Liver (tissue), 3 donors: ENCODE measurements around the gene S1PR1.

ENCODE experiments used
- EGR1 ChIP-seq, 2 donors: IDR thresholded peaks; 2 replicates each; pipeline ENCODE4 v1.6.1; 2016 to 2018; ENCODE audit warnings: antibody characterized with exemption in 2 of 2, low read depth in 2 of 2
- FOXA2 ChIP-seq: IDR thresholded peaks from 2 replicates; pipeline ENCODE4 v1.6.1; 2016; ENCODE audit warnings: antibody characterized with exemption
- HNF4G ChIP-seq: IDR thresholded peaks from 2 replicates; pipeline ENCODE4 v1.6.1; 2016; ENCODE audit warnings: antibody characterized with exemption
- JUND ChIP-seq, 2 donors: IDR thresholded peaks; 2 replicates each; pipeline ENCODE4 v1.6.1; 2016; ENCODE audit warnings: antibody characterized with exemption in 2 of 2
- NR2F2 ChIP-seq: IDR thresholded peaks from 2 replicates; pipeline ENCODE4 v1.6.1; 2016; ENCODE audit warnings: antibody characterized with exemption
- RAD21 ChIP-seq, 2 donors: IDR thresholded peaks; 2 replicates each; pipeline ENCODE4 v1.6.1; 2016; ENCODE audit warnings: antibody characterized with exemption in 2 of 2, mild to moderate bottlenecking in 2 of 2
- SP1 ChIP-seq: IDR thresholded peaks from 2 replicates; pipeline ENCODE4 v1.6.1; 2018; ENCODE audit warnings: antibody characterized with exemption, mild to moderate bottlenecking
- TAF1 ChIP-seq: conservative IDR thresholded peaks from 2 replicates; pipeline ENCODE4 v1.6.1; 2016; ENCODE audit warnings: antibody characterized with exemption, mild to moderate bottlenecking
- YY1 ChIP-seq: IDR thresholded peaks from 2 replicates; pipeline ENCODE4 v1.6.1; 2016; ENCODE audit warnings: antibody characterized with exemption, mild to moderate bottlenecking
- TF ChIP-seq, protein P1 (sequence below): fragments of 150-350 bp; IDR thresholded peaks from 2 replicates; pipeline ENCODE4 v1.5.1; 2017; ENCODE audit warnings: improper control_type of control experiment, low read depth, low read length; ENCODE audit not compliant: missing input control
- TF ChIP-seq, protein P2 (sequence below): IDR thresholded peaks from 2 replicates; pipeline ENCODE4 v1.6.1; 2016; ENCODE audit warnings: antibody characterized with exemption
- TF ChIP-seq, protein P3 (sequence below): IDR thresholded peaks from 2 replicates; pipeline ENCODE4 v1.6.1; 2016; ENCODE audit warnings: antibody characterized with exemption, mild to moderate bottlenecking
- TF ChIP-seq, protein P4 (sequence below): IDR thresholded peaks from 2 replicates; pipeline ENCODE4 v1.6.1; 2016; ENCODE audit warnings: antibody characterized with exemption
- donor health status: healthy.
- donor health status: healthy.

DNA sequence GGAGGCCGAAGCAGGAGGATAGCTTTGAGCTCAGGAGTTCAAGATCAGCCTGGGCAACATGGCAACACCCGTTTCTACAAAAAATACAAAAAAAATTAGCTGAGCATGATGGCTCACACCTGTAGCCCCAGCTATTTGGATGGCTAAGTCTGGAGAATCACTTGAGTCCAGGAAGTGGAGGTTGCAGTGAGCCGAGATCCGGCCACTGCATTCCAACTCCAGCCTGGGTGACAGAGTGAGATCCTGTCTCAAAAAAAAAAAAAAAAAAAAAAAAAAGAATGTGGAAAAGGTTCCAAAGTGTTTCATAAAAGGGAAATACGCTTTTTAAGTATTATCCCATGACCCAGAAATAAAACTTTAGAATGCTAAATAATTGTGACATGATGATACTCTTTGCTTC is 8.0 kb downstream of the S1PR1 start:
- TF ChIP-seq NR2F2 (no peak), SP1 (no peak), YY1 (no peak), TAF1 (no peak), EGR1 (IDR thresholded peaks at IDR 0.05; ENCODE audit: low read depth in 2 of 2) (no peak), FOXA2 (no peak), RAD21 (IDR thresholded peaks at IDR 0.05) (no peak), JUND (IDR thresholded peaks at IDR 0.05) (no peak), HNF4G (no peak)
- TF ChIP-seq, protein P1, sequence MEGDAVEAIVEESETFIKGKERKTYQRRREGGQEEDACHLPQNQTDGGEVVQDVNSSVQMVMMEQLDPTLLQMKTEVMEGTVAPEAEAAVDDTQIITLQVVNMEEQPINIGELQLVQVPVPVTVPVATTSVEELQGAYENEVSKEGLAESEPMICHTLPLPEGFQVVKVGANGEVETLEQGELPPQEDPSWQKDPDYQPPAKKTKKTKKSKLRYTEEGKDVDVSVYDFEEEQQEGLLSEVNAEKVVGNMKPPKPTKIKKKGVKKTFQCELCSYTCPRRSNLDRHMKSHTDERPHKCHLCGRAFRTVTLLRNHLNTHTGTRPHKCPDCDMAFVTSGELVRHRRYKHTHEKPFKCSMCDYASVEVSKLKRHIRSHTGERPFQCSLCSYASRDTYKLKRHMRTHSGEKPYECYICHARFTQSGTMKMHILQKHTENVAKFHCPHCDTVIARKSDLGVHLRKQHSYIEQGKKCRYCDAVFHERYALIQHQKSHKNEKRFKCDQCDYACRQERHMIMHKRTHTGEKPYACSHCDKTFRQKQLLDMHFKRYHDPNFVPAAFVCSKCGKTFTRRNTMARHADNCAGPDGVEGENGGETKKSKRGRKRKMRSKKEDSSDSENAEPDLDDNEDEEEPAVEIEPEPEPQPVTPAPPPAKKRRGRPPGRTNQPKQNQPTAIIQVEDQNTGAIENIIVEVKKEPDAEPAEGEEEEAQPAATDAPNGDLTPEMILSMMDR: no peak
- TF ChIP-seq, protein P2, sequence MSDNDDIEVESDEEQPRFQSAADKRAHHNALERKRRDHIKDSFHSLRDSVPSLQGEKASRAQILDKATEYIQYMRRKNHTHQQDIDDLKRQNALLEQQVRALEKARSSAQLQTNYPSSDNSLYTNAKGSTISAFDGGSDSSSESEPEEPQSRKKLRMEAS: no peak
- TF ChIP-seq, protein P3, sequence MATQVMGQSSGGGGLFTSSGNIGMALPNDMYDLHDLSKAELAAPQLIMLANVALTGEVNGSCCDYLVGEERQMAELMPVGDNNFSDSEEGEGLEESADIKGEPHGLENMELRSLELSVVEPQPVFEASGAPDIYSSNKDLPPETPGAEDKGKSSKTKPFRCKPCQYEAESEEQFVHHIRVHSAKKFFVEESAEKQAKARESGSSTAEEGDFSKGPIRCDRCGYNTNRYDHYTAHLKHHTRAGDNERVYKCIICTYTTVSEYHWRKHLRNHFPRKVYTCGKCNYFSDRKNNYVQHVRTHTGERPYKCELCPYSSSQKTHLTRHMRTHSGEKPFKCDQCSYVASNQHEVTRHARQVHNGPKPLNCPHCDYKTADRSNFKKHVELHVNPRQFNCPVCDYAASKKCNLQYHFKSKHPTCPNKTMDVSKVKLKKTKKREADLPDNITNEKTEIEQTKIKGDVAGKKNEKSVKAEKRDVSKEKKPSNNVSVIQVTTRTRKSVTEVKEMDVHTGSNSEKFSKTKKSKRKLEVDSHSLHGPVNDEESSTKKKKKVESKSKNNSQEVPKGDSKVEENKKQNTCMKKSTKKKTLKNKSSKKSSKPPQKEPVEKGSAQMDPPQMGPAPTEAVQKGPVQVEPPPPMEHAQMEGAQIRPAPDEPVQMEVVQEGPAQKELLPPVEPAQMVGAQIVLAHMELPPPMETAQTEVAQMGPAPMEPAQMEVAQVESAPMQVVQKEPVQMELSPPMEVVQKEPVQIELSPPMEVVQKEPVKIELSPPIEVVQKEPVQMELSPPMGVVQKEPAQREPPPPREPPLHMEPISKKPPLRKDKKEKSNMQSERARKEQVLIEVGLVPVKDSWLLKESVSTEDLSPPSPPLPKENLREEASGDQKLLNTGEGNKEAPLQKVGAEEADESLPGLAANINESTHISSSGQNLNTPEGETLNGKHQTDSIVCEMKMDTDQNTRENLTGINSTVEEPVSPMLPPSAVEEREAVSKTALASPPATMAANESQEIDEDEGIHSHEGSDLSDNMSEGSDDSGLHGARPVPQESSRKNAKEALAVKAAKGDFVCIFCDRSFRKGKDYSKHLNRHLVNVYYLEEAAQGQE: no peak
- TF ChIP-seq, protein P4, sequence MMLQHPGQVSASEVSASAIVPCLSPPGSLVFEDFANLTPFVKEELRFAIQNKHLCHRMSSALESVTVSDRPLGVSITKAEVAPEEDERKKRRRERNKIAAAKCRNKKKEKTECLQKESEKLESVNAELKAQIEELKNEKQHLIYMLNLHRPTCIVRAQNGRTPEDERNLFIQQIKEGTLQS: no peak
